Loucy (cell line): ENCODE results near the gene LRRC63.

Source experiments
- EZH2phosphoT487 ChIP-seq: fragments of 200-600 bp; IDR thresholded peaks from 2 replicates; pipeline ENCODE4 v1.6.1; 2018; ENCODE audit warnings: antibody characterized with exemption, mild to moderate bottlenecking, moderate library complexity, borderline replicate concordance
- TF ChIP-seq, protein P1 (sequence below): fragments of 200-600 bp; sonication (generic); conservative IDR thresholded peaks from 2 replicates; pipeline ENCODE4 v1.5.1; 2014; ENCODE audit warnings: mild to moderate bottlenecking, antibody characterized with exemption, low read length

GRCh38 chr13:46296115-46296822 lies 84.5 kb downstream of the LRRC63 start:
- TF ChIP-seq, protein P1, sequence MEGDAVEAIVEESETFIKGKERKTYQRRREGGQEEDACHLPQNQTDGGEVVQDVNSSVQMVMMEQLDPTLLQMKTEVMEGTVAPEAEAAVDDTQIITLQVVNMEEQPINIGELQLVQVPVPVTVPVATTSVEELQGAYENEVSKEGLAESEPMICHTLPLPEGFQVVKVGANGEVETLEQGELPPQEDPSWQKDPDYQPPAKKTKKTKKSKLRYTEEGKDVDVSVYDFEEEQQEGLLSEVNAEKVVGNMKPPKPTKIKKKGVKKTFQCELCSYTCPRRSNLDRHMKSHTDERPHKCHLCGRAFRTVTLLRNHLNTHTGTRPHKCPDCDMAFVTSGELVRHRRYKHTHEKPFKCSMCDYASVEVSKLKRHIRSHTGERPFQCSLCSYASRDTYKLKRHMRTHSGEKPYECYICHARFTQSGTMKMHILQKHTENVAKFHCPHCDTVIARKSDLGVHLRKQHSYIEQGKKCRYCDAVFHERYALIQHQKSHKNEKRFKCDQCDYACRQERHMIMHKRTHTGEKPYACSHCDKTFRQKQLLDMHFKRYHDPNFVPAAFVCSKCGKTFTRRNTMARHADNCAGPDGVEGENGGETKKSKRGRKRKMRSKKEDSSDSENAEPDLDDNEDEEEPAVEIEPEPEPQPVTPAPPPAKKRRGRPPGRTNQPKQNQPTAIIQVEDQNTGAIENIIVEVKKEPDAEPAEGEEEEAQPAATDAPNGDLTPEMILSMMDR = no peak
- no peak for TF ChIP-seq EZH2phosphoT487
